CD4-positive, alpha-beta T cell (primary cell): ENCODE results near the gene MGAT5. TPM values are rescaled to one million over a fixed set of nuclear protein-coding genes. Genes with fewer than 3 reads are reported as not detected.

Experiments
- ATAC-seq: fragments of 200-7000 bp; cut with Tn5 transposase; one replicate; pipeline ENCODE4 v1.10.0; 2022; ENCODE audit warnings: mild to moderate bottlenecking; ENCODE audit not compliant: poor library complexity
- CTCF ChIA-PET: fragments of 350-600 bp; sonication (Branson Sonifier 250); formaldehyde crosslinking; loops from one replicate; lab custom pipeline; 2021; ENCODE audit warnings: antibody characterized with exemption, inconsistent platforms; lab: Charles Lee
- POLR2A ChIA-PET: fragments of 350-600 bp; sonication (Branson Sonifier 250); formaldehyde crosslinking; loops from one replicate; lab custom pipeline; 2021; ENCODE audit warnings: antibody characterized with exemption, inconsistent platforms; lab: Charles Lee
- DNase-seq, 14 experiments: peaks; one replicate each; pipeline ENCODE4 v3.0.0-alpha.2; 2013 to 2020; ENCODE audit warnings: mixed read lengths in 2 of 14
- H3K27ac ChIP-seq, 2 donors: one replicate each; pipeline versions ENCODE4 v1.5.1 to v1.7.0; 2013; ENCODE audit warnings: low read length in 2 of 2, low read depth in 1 of 2, mild to moderate bottlenecking in 1 of 2
- H3K27me3 ChIP-seq, 2 experiments: 1 replicate in 1 of 2; 2 replicates in 1 of 2; pipeline versions ENCODE4 v1.6.1 to v1.7.0; 2013; ENCODE audit warnings: low read length in 2 of 2, control low read depth in 1 of 2, mild to moderate bottlenecking in 1 of 2, moderate library complexity in 1 of 2; ENCODE audit not compliant: insufficient read depth in 2 of 2, control insufficient read depth in 1 of 2
- H3K36me3 ChIP-seq: one replicate; pipeline ENCODE4 v1.6.1; 2013; ENCODE audit warnings: low read length, control low read depth; ENCODE audit not compliant: insufficient read depth
- H3K4me1 ChIP-seq: one replicate; pipeline ENCODE4 v1.6.1; 2013; ENCODE audit warnings: low read length, control low read depth; ENCODE audit not compliant: insufficient read depth
- H3K4me3 ChIP-seq: one replicate; pipeline ENCODE4 v1.5.1; 2013; ENCODE audit warnings: mild to moderate bottlenecking, low read length, moderate library complexity
- H3K9me3 ChIP-seq, 2 experiments: 1 replicate in 1 of 2; 2 replicates in 1 of 2; pipeline versions ENCODE4 v1.6.1 to v1.7.0; 2013; ENCODE audit warnings: low read length in 2 of 2, mild to moderate bottlenecking in 2 of 2, control low read depth in 1 of 2, moderate library complexity in 1 of 2; ENCODE audit not compliant: control insufficient read depth in 1 of 2, insufficient read depth in 1 of 2
- H3K27ac Mint-ChIP-seq: one replicate; pipeline ENCODE4 v1.8.0; 2020; ENCODE audit warnings: mixed read lengths
- H3K27me3 Mint-ChIP-seq: one replicate; pipeline ENCODE4 v1.8.0; 2021; ENCODE audit warnings: mixed read lengths
- H3K36me3 Mint-ChIP-seq: one replicate; pipeline ENCODE4 v1.8.0; 2021; ENCODE audit warnings: low read depth, mixed read lengths
- H3K4me1 Mint-ChIP-seq: one replicate; pipeline ENCODE4 v1.8.0; 2021; ENCODE audit warnings: low read depth, mixed read lengths
- H3K4me3 Mint-ChIP-seq: one replicate; pipeline ENCODE4 v1.8.0; 2020; ENCODE audit warnings: mild to moderate bottlenecking, mixed read lengths
- H3K9me3 Mint-ChIP-seq: one replicate; pipeline ENCODE4 v1.8.0; 2020; ENCODE audit warnings: mixed read lengths
- CTCF ChIP-seq: fragments of 200-600 bp; IDR thresholded peaks from one replicate; pipeline ENCODE4 v1.8.0; 2022; ENCODE audit warnings: antibody characterized with exemption, mild to moderate bottlenecking
- intact Hi-C, 2 experiments: fragments of 100-400 bp; cut with DNase I in 1 of 2; cut with micrococcal nuclease in 1 of 2; formaldehyde crosslinking; loops; one replicate each; pipeline versions ENCODE4 v1.15.1 to v1.9.0; 2023 to 2025; cut with DNase I, micrococcal nuclease
- total RNA-seq, 174 experiments: library from RNA in 2 of 174; stranded (reverse) in 2 of 174; gene quantifications; one replicate each; pipeline ENCODE4 v1.2.3 and lab custom pipeline; 2021 to 2026

MGAT5 gene
- total RNA-seq, 2 experiments from 2014 or later = 77.5 to 77.8 TPM

GRCh38 chr2:134272806-134273205, 18.9 kb downstream of the MGAT5 start:
- H3K4me3 ChIP-seq = no peak overlapping the region
- Mint-ChIP-seq H3K4me1 (peaks cover 72% of the 10 kb centered on the region), H3K4me3 (no peak overlapping the region), H3K9me3 (no peaks in the 10 kb centered on the region), H3K27ac (no peak overlapping the region), H3K27me3 (no peaks in the 10 kb centered on the region), H3K36me3 (peaks cover 76% of the 10 kb centered on the region)
- no peaks in the 10 kb centered on the region for H3K27me3 ChIP-seq
- H3K9me3 ChIP-seq = no peaks in the 10 kb centered on the region
- peaks cover 24% of the 10 kb centered on the region for H3K36me3 ChIP-seq
- H3K27ac ChIP-seq = no peak overlapping the region
- ATAC-seq (no peak), DNase-seq (no peak)
- CTCF ChIA-PET = interaction anchor here (0.6 kb wide), 1 partner anchor 103 kb away, joined by 3 read pairs; no protein-coding TSS in a partner anchor
- no peak for TF ChIP-seq CTCF
- peaks cover 19% of the 10 kb centered on the region for H3K4me1 ChIP-seq
- intact Hi-C loops = no loop called here
- POLR2A ChIA-PET = interaction anchor here (0.5 to 1.4 kb wide), 4 partner anchors 10 to 155 kb away, joined by 3 to 5 read pairs (median 3); no protein-coding TSS in a partner anchor

- TF ChIP-seq CTCF = no peak
- no peak for ATAC-seq
- Histone ChIP-seq H3K4me3 (no peak overlapping the region), H3K4me1 (peaks cover 13% of the 10 kb centered on the region), H3K27me3 (no peaks in the 10 kb centered on the region), H3K36me3 (peaks cover 24% of the 10 kb centered on the region), H3K27ac (no peak overlapping the region), H3K9me3 (no peaks in the 10 kb centered on the region)
- CTCF ChIA-PET = no interaction called here
- H3K27ac Mint-ChIP-seq = no peak overlapping the region
- intact Hi-C loops = no loop called here
- H3K9me3 Mint-ChIP-seq = no peaks in the 10 kb centered on the region
- no peak for DNase-seq
- POLR2A ChIA-PET = interaction anchor here (0.5 to 1.4 kb wide), 5 partner anchors 9 to 155 kb away, joined by 3 to 5 read pairs (median 3); no protein-coding TSS in a partner anchor
- peaks cover 74% of the 10 kb centered on the region for H3K36me3 Mint-ChIP-seq
- H3K4me3 Mint-ChIP-seq = no peak overlapping the region
- H3K27me3 Mint-ChIP-seq = no peaks in the 10 kb centered on the region
- peaks cover 71% of the 10 kb centered on the region for H3K4me1 Mint-ChIP-seq
Observed at GRCh38 chr2:134273256-134273983, 19.5 kb downstream of the MGAT5 start.

GRCh38 chr2:134274121-134274520, 20.2 kb downstream of the MGAT5 start:
- H3K4me3 ChIP-seq = no peak overlapping the region
- intact Hi-C loops = no loop called here
- ATAC-seq = no peak
- H3K4me1 ChIP-seq = peaks cover 13% of the 10 kb centered on the region
- H3K36me3 Mint-ChIP-seq = peaks cover 79% of the 10 kb centered on the region
- no peak overlapping the region for H3K27ac ChIP-seq
- H3K4me1 Mint-ChIP-seq = peaks cover 74% of the 10 kb centered on the region
- POLR2A ChIA-PET = interaction anchor here (1.5 kb wide), 1 partner anchor 12 kb away, joined by 4 read pairs; no protein-coding TSS in a partner anchor
- CTCF ChIA-PET = interaction anchor here (1.0 kb wide), 1 partner anchor 10 kb away, joined by 3 read pairs; no protein-coding TSS in a partner anchor
- H3K9me3 ChIP-seq = no peaks in the 10 kb centered on the region
- no peaks in the 10 kb centered on the region for H3K27me3 ChIP-seq
- H3K9me3 Mint-ChIP-seq = no peaks in the 10 kb centered on the region
- H3K27ac Mint-ChIP-seq = no peak overlapping the region
- no peak for DNase-seq
- peaks cover 24% of the 10 kb centered on the region for H3K36me3 ChIP-seq
- no peaks in the 10 kb centered on the region for H3K27me3 Mint-ChIP-seq
- no peak for TF ChIP-seq CTCF
- H3K4me3 Mint-ChIP-seq = no peak overlapping the region
